ENCODE data around the gene WNT1.

The WNT1 gene

GRCh38 chr12:48977290-48978281, 536 bp upstream of the WNT1 start:
- Histone ChIP-seq H3K9ac (ENCODE audit: low read length) (no peak overlapping the region), H3K9me3 (ENCODE audit: low read length) (no peaks in the 10 kb centered on the region), H3K4me2 (ENCODE audit: low read length) (no peak overlapping the region; the same call in 1 of the 2 replicates), H3F3A (ENCODE audit: insufficient read depth, low read length) (no peaks in the 10 kb centered on the region), H4K20me1 (ENCODE audit: insufficient read depth, low read length) (no peaks in the 10 kb centered on the region), H3K4me1 (ENCODE audit: insufficient read depth, low read length, severe bottlenecking) (peaks cover 35% of the 10 kb centered on the region), H3K4me3 (ENCODE audit: low read depth, low read length, poor library complexity, severe bottlenecking) (no peak overlapping the region), H2AFZ (ENCODE audit: low read length) (no peak overlapping the region), H3K9me2 (ENCODE audit: low read depth, low read length) (no peaks in the 10 kb centered on the region), H3K36me3 (ENCODE audit: insufficient read depth, low read length) (no peaks in the 10 kb centered on the region), H3K79me2 (ENCODE audit: insufficient read depth, low read length) (no peaks in the 10 kb centered on the region), H3K27me3 (ENCODE audit: insufficient read depth, low read length) (peaks cover 11% of the 10 kb centered on the region; the same call in 1 of the 2 replicates), H3K27ac (ENCODE audit: low read depth, low read length, poor library complexity, severe bottlenecking) (no peak overlapping the region)
- TF ChIP-seq CTCF (IDR thresholded peaks at IDR 0.05; ENCODE audit: low read length) (peak; percentile 82), EZH2 (IDR thresholded peaks at IDR 0.05; ENCODE audit: borderline replicate concordance, low read length) (no peak)

GRCh38 chr12:48978741-48979601, 849 bp downstream of the WNT1 start:
- H3K27me3 ChIP-seq (ENCODE audit: insufficient read depth, low read length), result no peaks in the 10 kb centered on the region; the same call in 1 of the 2 replicates
- H3K27ac ChIP-seq (ENCODE audit: low read depth, low read length, poor library complexity, severe bottlenecking), result no peak overlapping the region
- no peak overlapping the region; the same call in 1 of the 2 replicates for H3K4me2 ChIP-seq (ENCODE audit: low read length)
- H3K79me2 ChIP-seq (ENCODE audit: insufficient read depth, low read length), result no peaks in the 10 kb centered on the region
- H2AFZ ChIP-seq (ENCODE audit: low read length), result no peak overlapping the region
- no peak overlapping the region for H3K9ac ChIP-seq (ENCODE audit: low read length)
- H3K36me3 ChIP-seq (ENCODE audit: insufficient read depth, low read length), result no peaks in the 10 kb centered on the region
- no peaks in the 10 kb centered on the region for H3K9me2 ChIP-seq (ENCODE audit: low read depth, low read length)
- H3K4me3 ChIP-seq (ENCODE audit: low read depth, low read length, poor library complexity, severe bottlenecking), result no peak overlapping the region
- H3K4me1 ChIP-seq (ENCODE audit: insufficient read depth, low read length, severe bottlenecking), result peaks cover 35% of the 10 kb centered on the region
- no peaks in the 10 kb centered on the region for H3K9me3 ChIP-seq (ENCODE audit: low read length)
- no peaks in the 10 kb centered on the region for H3F3A ChIP-seq (ENCODE audit: insufficient read depth, low read length)
- TF ChIP-seq EZH2 (IDR thresholded peaks at IDR 0.05; ENCODE audit: borderline replicate concordance, low read length), result no peak
- no peak for TF ChIP-seq CTCF (IDR thresholded peaks at IDR 0.05; ENCODE audit: low read length)
- H4K20me1 ChIP-seq (ENCODE audit: insufficient read depth, low read length), result no peaks in the 10 kb centered on the region

GRCh38 chr12:48979602-48980388, 1.7 kb downstream of the WNT1 start:
- Histone ChIP-seq H3K4me2 (ENCODE audit: low read length) (peak overlapping the region; percentile 55), H3K27me3 (ENCODE audit: insufficient read depth, low read length) (no peaks in the 10 kb centered on the region; the same call in 1 of the 2 replicates), H3K4me3 (ENCODE audit: low read depth, low read length, poor library complexity, severe bottlenecking) (peak overlapping the region; percentile 39), H3K27ac (ENCODE audit: low read depth, low read length, poor library complexity, severe bottlenecking) (no peak overlapping the region), H4K20me1 (ENCODE audit: insufficient read depth, low read length) (no peaks in the 10 kb centered on the region), H3K9ac (ENCODE audit: low read length) (no peak overlapping the region), H3K9me3 (ENCODE audit: low read length) (no peaks in the 10 kb centered on the region), H3K79me2 (ENCODE audit: insufficient read depth, low read length) (no peaks in the 10 kb centered on the region), H3K36me3 (ENCODE audit: insufficient read depth, low read length) (no peaks in the 10 kb centered on the region), H2AFZ (ENCODE audit: low read length) (no peak overlapping the region), H3F3A (ENCODE audit: insufficient read depth, low read length) (no peaks in the 10 kb centered on the region), H3K4me1 (ENCODE audit: insufficient read depth, low read length, severe bottlenecking) (peaks cover 35% of the 10 kb centered on the region), H3K9me2 (ENCODE audit: low read depth, low read length) (no peaks in the 10 kb centered on the region)
- no peak for TF ChIP-seq CTCF (IDR thresholded peaks at IDR 0.05; ENCODE audit: low read length)
- TF ChIP-seq EZH2 (IDR thresholded peaks at IDR 0.05; ENCODE audit: borderline replicate concordance, low read length), result no peak
